ENCODE results near the gene ETFRF1.

ETFRF1 gene

DNA sequence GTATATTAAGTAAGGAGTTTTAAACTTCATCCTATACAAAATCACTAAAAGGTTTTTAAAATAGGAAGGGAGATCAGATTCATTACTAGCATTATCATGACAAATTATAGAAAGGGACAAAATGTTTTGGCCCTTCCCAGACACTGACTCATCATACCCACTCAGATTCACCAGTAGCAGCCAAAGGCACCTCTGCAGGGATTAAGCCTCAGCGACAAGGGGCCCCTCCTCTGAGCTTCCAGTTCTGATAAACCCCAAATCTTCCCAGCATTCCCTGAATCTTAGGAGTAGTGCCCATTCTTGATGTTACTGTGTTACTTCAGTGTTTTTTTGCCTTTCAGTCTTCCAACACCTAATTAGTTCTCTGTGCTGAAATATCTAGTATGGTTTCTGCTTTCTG, 41.2 kb downstream of the ETFRF1 start:
- DNase-seq: no peak

DNA sequence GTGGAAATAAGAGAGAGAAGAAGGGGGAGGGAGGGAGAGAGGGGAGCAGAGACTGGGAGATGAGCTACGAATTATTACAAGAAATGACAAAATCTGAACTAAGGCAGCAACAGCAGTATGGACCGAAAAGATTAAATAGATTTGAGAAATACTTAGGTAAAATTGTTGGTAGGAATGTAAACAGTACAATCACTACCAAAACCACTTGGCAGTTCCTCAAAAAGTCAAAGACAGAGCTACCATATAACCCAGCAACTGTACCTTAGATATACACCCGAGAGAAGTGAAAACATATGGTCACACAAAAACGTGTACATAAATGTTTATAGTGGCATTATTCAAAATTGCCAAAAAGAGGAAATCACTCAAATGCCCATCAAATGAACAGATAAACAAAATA, 41.6 kb downstream of the ETFRF1 start:
- no peak for DNase-seq

DNA sequence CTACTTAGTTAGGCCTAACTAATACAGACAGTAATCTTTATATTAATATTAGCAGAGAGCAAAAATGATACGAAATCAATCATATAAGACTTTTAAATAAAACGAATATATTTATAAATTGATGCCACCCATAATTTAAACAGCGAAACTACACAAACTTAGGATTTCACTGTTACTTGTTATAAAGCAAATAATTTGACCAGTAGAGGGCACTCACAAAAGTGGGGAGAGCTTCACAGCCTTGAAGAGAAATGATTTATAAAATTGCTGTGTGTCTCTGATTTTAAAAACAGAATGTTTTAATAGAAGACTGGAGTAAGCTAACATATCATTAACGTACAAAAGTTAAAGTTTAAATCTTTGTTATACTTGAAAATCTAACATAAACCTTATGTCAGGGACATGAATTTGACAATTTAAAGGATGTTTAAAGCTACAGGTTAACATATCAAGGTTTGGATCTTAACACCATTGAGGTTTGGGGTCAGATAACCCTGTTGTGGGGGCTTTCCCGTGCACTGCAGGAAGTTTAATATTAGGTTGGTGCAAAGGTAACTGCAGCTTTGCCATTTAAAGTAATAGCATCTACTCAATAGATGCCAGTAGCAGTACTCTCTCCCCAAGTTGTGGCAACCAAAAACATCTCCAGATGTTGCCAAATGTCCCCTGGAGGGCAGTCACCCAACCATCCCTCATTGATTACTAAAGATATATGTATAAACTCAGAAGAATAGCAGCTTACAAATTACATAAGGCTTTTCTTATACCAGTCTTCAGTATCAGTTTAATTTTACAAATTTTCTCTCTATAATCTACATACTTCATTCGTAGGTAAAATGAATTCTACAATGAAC, 46.4 kb downstream of the ETFRF1 start:
- no peak for DNase-seq

DNA sequence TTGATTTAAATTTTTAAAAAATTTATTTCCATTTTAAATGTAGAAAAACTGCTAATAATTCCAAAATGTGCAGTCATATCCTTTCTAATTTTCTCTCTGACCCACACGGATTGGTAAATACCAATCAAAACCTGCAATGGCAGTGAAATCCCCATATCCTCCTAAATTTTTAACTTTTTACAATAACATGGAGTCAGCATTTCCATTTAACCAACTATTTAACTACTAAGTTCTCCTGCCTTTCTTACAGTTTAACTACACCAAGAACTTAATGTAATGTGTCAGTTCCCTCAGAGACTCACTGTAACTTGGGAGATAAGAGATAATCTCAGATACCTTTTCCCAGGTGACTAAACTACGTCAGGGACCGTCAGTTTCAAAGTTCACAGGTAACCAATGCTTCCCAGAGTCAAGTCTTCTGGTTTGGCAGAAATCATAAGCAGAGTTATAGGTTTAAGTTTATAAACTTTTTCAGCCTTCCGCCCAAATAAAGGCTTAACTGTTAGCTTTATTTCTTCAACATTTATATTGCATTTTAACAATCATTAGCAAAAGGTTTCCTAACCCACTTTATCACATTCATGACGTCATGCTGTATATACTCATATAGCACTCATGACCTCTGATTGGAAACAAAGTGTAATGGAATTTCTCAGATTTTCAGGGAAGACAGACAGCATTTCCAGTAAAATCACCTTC, 48.1 kb downstream of the ETFRF1 start:
- DNase-seq: no peak

DNA sequence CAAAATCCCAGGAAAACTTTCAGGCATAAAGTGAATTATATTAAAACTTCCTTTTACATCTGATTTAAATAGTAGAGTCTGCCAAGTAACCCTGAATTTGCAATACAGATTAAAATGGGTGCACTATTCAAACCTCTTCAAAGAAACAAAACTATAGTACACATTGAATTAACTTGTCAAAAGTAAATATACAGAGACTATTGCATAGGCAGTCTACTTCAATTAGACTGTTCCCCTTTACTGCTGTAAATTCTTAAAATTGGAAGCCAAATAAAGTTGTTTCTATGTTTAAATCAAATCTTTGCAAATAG, 48.6 kb downstream of the ETFRF1 start:
- DNase-seq: no peak

DNA sequence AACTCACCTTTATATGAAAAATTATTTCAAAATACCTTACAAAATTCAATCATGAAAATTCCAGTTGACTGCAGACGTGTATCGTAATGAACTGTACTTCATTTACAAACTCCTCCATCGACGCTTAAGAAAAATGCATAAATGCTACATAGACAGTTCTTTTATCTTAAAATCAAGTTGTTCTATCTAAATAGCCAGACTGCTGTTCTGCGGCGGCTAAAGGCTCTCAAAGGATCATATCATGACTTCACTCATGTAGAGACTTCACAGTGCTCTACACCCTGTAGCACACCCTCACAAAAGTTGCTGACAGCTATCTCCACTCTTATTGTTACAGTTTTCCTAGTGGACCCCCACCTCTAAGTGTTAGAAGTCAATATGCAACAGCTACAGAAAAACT, 50.5 kb downstream of the ETFRF1 start:
- DNase-seq: no peak

DNA sequence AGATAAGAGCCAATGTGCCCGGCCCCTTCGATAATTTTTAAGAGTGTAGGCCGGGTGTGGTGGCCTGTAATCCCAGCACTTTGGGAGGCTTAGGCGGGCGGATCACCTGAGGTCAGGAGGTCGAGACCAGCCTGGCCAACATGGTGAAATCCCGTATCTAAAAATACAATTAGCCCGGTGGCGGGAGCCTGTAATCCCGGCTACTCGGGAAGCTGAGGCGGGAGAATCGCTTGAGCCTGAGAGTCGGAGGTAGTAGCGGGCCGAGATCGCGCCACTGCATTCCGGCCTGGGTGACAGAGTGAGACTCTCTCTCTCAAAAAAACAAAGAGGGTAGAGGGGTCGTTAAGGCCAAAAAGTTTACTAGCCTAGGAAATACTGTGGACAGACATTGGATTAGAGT, 53.1 kb downstream of the ETFRF1 start:
- DNase-seq: no peak

DNA sequence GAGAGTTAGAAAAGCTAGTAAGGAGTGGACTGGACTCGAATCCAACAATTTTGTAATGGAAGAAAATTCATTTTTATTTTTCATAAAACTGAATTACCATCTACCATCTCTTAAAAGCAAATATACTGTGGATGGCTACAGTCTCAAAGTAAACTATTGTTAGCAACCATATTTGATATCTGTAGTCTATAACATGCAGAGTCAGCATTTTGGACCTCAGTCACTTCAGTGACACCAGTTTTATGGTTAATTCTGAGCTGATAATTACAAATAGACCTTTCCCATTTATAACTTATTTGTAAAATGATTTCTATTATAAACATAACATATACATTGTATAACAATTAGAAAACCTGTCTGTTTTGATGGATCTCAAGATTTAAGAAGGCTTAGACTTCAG, 53.7 kb downstream of the ETFRF1 start:
- DNase-seq: no peak

DNA sequence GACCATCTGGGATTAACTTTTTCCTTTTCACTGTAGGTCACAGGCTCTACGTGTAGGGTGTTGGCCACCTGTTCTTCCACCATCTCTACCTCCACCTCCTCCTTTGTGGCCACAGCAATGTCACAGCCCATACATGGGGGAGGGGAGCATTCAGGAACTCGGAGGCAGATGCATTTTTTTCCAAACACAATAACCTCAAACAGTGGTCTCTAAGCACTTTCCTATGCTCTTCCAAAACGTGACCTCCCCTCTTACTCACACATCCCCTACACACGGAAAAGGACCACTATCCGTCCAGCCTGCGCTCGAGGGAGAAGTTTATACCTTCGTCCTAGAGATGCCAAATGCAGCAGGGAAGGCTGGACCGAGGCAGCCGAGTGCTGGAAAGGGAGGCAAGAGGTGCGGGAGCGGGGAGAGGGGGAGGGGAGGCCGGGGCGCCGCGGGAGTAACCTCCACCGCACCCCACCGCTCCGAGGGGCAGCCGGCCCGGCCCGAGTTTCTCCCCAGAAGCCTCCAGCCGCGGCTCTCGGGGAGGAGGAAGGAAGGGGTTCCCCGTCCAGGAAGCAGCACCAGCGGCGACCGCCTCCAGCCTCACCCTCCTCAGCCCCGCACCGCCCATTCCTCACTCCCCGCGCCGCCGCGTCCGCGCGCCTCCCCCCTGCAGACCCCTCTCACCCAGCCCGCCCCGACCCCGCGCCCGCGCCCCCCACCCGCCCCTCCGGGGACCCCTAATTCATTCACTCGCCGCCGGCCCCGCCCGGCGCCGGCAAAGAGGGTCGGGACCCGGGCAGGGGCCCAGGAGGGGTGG, 55.1 kb downstream of the ETFRF1 start:
- DNase-seq: peak; percentile 57

DNA sequence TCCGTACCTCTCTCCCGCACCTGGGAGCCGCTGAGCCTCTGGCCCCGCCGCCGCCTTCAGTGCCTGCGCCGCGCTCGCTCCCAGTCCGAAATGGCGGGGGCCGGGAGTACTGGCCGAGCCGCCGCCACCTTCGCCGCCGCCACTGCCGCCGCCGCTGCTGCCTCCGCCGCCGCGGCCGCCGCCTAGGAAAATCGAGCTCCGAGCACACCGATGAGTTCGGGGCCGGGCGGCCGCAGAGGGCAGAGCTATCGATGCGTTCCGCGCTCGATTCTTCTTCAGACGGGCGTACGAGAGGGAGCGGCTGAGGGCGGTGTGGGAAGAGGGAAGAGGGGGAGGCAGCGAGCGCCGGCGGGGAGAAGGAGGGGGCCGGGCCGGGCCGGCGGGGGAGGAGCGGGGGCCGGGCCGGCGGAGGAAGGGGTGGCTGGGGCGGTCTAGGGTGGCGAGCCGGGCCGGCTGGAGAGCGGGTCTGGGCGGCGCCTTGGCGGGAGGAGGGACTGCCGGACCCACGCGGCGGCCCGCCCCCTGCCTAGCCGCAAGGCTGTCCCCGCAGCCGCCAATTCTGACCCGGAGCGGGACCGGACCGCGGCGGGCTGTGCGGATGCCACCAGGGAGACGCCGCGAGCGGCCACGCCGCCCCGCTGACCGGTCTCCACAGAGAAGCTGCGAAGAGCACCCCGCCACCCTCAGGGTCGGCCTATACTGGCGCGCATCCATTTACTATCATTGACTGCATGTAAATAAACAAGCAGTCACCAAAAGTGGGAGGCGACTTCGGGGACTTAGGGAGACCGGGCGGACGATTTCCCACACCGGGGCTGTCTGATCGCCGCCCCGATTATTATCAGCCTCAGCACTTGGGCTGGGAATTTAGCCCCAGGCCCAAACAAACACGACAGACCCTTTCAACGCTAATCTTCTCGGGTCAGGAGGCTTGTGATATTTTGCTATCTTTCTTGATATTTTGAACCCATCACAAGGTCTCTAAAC, 56.0 kb downstream of the ETFRF1 start, which contains the start of gene KRAS:
KRAS (minus strand) TSS at position 186 of the 987 bp plus-strand sequence.
- DNase-seq: peak; percentile 90

DNA sequence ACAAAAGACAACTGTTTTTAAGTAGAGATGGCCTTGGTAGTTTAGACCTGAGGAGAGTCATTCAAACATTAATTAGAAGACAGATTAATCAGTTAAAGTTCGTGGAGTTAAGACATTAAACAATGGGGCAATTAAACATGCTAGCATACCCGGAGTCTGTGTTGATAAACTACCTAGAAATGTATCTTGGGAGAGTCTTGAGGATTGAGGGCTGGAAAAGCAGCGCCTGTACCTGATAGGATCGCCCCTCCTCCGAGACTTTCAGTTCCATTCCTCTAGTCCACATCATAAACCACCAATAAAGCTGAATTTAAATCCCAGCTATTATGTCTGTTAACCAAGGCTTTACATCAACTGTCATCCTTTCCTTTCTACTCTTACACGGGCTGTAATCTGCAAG, 56.7 kb downstream of the ETFRF1 start:
- no peak for DNase-seq

DNA sequence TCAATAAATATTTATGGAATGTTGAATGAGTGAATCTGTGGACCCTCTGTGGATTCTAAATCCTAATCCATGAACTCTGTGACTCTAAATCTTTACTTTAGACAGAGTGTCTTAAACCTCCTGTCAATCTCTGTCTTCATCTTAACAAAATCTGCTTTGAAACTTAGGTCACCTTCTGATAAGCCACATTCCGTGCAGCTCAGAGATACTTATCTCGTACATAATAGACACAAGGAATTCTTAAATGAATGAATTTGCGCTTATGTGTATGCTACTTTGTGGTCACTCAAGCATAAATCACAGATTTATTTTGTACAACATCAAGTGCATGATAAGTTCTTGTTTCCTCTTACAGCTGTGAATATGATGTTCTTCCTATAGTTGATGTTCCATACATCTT, 57.9 kb downstream of the ETFRF1 start:
- no peak for DNase-seq

DNA sequence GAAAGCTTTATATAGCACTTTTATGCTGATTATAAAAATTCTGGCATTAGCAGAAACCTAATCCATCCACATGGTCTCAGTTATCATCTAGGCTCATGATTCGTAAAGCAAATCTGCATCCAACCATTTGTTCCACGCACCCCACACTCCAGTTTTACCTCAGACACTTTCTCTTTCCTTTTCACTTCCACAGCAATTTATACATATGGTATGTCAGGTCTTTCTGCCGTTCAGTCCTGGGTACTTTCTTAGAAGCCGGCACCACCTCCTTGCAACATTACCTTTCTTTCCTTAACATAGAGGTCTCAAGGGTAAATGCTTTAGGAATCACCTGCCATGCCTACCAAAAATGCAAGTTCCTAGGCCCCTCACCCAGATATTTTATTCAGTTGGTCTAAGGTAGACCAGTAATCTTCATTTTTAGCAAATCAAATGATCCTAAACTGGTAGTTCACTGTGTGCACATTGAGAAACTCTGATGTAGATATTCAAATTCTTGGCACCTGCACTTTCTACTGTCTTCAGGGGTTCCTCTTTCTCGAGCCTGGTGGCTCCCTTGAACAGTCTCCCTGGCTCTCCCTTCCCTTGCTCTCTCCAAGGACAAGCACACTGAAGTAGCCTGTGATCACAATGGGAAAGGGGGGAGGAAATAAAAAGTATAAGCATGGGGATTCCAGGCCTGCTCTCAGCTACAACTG, 58.5 kb downstream of the ETFRF1 start:
- DNase-seq: no peak

DNA sequence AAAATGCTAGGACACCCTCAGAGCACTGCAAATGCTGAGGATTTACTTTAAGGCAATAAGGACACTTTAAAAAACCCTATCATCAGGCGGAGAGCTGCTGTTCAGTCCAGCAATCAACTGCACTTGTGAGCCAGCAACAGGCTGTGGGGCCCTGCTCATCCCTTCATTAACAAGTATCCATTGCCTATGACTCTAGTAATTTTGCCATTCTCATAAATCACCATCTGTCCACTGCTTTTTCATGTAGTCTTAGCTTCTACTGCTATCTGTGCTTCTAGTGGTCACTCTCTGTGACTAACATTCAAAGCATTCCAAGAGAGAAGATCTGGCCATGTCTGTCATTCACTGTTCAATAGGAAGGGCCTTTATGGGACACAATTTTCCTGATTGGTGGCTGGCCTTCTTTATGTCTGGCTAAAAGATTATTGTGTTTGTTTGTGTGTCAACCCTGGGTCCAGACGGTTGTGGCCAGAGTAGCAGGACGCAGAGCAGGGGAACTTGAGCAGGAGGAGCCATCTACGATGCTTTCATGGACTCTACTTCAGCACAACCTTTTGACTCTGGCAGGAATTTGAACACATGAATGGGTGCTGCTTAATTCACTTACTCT, 59.3 kb downstream of the ETFRF1 start:
- no peak for DNase-seq
